Stimulated activated CD8-positive, alpha-beta memory T cell treated with anti-CD3 and anti-CD28 coated beads, Interleukin-15, amount 100 ng/mL, for 48 hours (primary cell): Measurements from ENCODE around the gene GPR89A.
A peak's percentile ranks its signal among the peaks of the same experiment; 100 is the strongest.
"Not testable (repeated sequence)": the region's sequence is repeated elsewhere in the genome, so short reads cannot be mapped to it uniquely, and the experiment has no call there.

Experiments
- DNase-seq, 2 donors: peaks; one replicate each; pipeline ENCODE4 v3.0.0-alpha.2; 2020; ENCODE audit warnings: low read depth in 2 of 2

The GPR89A gene

DNA sequence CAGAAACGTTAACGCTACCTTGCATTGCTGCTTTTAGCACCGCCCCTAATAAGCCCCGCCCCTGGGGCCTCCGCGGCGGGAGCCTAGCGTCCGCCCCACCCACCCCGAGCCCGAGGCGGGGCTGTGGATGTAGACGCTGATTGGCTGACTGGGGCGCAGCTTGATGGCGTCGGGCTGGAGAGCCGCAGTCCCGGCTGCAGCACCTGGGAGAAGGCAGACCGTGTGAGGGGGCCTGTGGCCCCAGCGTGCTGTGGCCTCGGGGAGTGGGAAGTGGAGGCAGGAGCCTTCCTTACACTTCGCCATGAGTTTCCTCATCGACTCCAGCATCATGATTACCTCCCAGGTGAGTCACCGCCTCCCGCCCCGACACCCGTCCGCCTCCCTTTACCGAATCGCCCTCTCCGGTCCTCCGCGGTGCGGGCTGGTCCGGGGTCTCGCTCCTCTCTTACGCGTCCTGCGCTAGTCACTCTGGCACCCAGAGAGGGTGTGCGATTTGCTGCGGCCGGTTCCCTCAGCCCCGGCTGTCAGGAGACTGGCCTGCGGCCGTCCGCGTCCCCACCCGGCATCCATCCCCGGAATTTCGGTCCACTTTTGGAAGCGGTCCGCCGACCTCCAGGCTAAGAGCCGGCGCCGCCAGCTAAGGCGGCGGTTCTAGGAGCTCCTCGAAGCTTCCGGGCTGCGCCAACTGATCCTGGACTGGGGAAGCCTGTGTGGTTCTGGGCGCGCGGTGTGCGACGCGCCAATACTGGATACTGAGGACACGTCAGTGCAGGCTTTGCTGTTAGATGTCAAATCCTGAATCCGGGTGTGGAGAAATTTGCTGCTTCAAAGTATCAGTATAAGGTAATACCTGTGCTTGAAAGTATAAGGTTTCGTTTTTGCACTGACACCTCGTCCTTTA lies at the start of gene GPR89A:
TSS of gene GPR89A (plus strand) at position 156 of the 901 bp plus-strand sequence. CDS start at position 302, 146 bp downstream.
- DNase-seq: peak; percentile 94 to 95

DNA sequence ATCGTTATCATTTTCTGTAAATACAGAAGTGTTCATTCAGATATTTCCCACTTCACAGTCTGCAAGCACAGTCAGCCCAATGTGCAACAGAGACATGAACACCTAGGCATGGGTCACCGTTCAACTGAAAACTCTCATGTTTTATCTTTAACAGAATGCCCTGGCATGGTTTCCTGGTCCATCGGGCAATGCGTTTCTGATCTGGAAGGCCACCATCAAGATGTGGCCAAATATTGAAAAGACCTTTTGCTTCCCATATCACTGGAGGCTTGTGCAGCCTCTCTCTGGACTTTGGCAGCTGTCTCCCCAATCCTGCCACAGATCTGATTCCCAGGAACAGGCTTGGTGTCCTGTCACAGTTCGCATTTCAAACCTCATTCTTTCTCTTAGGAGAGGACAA lies 21.0 kb upstream of the GPR89A start:
- not testable (repeated sequence) for DNase-seq

DNA sequence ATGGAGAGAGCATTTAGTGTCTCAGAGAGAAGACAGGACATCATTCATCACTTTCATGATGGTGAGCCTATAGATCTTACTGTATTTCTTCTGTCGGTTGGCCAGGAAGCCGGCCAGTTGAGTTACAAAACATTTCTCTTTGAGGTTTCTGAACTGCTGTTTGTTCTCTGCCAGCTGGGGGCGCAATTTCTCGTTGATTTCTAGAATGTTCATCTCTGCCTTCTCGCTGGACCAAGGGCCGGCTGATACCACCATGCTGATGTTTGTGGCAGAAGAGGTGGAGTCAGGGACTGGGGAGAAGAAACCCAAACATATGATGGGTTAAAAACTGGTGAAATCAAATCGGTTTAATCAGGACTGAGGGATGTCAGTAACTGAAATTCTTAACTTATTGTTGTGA lies 17.0 kb upstream of the GPR89A start:
- DNase-seq: peak in 1 of 2 donors; percentile 10

DNA sequence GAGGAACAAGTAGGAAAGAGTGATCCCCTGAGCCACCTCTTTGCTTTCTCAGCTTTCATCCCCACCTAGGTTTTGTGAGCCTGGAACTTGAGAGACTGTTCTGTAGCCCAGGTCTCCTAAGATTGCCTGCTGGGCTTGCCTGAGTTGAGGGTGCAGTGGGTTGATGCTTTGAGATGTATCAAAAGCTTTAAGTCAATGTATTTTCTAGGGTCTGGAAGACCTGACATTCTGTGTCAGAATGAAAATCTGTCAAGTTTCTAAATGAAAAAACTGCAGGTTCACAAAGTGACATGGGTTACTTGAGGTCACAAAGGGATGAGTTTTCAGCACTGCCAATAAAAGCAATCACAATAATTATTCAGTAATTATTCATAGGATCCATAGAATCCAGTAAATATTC lies 15.4 kb upstream of the GPR89A start:
- DNase-seq: not testable (repeated sequence)

DNA sequence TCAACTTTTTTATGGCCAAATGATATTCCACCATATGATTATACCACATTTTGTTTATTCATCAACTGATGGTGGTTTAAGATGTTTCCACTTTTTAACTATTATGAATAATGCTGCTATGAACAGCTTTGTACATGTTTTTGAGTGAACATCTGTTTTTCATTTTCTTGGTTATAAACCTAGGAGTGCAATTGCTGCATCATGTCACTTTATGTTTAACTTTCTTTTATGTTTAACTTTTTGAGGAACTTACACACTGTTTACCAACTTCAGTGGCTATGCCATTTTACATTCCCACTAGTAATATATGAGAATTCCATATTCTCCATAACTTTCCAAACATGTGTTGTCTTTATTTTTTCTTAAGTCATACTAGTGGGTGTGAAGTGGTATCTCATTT lies 12.4 kb upstream of the GPR89A start:
- not testable (repeated sequence) for DNase-seq

DNA sequence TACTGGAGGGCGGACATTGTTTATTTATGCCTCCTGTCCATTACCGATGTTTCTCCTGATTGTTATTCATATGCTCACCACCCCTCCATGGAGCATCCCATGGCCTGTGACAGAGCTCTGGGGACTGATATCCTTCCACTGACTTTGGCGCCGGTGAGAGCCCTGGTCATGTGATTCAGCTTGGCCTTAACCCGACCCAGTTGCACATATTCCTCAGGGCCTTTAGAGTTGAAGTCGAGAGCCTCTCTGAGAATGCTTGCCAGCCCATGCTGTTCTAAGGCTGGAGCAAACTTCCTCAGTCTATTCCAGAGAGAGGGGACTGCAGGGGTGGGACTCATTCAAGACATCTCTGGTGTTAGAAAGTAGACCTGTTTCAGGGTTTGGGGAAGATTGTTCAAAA lies 11.6 kb upstream of the GPR89A start:
- DNase-seq: not testable (repeated sequence)

DNA sequence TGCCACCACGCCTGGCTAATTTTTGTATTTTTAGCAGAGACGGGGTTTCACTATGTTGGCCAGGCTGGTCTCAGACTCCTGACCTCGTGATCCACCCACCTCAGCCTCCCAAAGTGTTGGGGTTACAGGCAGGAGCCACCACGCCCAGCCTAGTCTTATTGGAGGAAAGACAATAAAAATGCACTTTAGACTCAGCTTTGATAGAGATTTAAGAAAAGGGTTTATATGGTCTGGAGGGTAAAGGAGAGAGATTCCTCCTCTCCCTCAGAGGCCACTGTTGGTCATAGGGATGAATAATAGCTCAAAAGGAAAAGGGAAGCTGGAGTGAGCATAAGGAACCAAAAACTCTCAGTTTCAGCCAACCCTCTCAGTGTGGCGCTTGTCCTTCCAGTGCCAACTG lies 8.4 kb upstream of the GPR89A start:
- not testable (repeated sequence) for DNase-seq

DNA sequence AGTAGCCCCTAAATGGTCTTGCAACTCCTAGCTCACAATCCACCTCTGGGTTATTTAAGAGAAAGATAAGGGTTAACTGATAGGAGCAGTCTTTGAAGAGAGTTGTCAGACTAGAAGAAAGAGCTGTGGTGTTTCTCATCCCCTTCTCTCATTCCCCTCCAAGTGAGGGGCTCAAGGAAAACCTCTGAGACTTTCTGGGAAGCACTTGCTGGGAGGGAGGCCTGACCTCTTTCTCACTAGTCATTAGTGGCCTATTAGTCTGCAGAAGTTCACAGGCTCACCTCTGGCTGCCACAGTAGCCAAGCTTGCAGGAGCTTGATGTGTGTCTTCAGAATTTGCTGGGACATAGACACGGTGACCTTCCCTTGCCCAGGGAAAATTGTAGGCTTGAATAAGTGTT lies 6.2 kb upstream of the GPR89A start:
- no peak for DNase-seq

DNA sequence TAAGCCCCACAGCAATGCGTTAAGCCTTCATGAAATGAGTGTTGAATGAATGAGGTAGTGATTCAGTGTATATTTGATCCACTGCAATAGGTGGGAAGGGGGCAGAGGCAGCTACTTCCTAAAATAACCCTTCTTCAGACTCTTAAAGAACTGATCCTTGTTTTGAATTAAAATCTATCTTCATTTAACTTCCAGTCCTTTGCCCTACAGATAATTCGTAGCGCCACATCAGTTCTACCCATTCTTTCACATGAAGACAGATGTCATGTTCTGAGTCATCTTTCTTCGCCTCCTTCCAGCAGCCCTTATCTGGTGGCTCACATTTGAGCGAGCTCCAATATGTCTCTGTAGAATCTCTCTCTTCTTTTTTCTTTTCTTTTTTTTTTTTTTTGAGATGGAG lies 948 bp upstream of the GPR89A start:
- not testable (repeated sequence) for DNase-seq

DNA sequence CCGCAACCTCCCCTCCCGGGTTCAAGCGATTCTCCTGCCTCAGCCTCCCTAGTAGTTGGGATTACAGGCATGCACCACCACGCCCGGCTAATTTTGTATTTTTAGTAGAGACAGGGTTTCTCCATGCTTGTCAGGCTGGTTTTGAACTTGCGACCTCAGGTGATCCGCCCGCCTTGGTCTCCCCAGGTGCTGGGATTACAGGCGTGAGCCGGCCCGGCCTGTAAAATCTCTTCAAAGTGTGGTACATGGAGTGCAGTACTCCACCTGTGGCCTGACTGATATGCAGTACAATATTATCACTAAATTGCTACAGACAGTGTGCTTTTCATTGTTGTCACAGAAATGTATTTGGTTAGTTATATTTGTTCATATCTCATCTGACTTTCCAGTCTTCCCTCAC lies 499 bp upstream of the GPR89A start:
- DNase-seq: not testable (repeated sequence)

DNA sequence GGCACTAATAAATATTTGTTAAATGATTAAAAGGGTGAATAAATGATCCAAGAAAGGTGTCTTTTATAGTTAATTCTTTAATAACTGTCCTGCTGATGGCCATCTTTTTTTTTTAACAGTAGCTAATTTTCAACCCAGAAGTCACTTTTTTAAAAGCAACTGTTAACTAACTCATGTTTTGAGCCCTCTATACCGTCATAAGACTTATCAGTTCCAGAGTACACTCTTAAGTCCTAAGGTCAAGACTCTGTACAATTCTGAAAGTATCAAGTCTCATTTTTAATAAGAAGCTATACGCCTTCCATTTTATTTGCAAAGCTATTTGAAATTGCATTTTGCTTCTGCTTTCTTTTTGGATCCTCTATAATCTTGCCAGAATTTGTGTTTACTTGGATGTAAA lies 3.0 kb downstream of the GPR89A start:
- not testable (repeated sequence) for DNase-seq

DNA sequence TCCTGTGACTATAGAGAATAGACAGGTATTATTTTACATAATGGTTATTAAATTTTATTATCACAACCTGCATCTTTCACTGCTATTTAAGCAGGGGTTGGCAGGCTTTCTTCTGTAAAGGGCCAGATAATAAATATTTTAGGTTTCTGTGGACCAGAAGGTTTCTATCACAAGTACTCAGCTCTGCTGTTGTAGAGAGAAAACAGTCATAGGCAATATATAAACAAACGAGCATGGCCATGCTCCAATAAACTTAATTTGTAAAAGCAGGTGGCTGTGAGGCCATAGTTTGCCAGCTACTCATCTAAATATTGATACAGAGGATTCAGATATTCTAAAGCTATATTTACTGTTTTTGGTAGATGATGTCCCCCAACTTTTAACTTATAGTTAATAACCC lies 12.3 kb downstream of the GPR89A start:
- DNase-seq: not testable (repeated sequence)

DNA sequence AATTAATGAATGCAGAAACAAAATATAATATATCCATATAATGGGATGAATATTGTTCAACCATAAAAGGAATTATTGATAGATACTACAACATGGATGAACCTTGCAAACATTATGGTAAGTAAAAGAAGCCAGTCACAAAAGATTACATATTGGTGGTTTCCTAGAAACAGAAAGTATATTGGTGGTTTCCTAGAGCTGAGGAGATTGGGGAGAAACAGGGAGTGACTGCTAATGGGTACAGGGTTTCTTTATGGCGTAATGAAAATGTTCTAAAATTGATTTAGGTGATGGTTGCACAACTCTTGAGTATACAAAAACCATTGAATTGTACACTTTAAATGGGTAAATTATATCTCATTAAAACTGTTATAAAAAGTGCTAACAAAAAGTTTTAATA lies 14.4 kb downstream of the GPR89A start:
- not testable (repeated sequence) for DNase-seq

DNA sequence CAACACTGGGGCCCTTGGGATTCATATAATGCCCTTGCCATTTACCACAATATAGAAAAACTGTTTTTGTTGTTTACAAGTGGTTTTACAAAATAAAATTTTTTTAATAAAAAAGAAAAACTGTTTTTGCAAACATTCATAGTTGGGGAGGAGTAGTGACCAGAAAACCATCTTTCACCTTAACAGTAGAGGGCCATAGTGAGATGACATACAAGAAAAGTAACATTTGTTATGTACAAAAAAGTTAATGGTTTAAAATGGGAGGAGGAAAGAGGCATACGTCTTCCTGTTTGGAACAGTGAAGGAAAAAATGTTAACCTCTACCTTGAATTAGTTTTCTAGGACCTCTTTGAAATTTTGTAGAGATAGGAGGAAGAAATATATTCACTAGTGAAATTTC lies 28.4 kb downstream of the GPR89A start:
- DNase-seq: not testable (repeated sequence)

DNA sequence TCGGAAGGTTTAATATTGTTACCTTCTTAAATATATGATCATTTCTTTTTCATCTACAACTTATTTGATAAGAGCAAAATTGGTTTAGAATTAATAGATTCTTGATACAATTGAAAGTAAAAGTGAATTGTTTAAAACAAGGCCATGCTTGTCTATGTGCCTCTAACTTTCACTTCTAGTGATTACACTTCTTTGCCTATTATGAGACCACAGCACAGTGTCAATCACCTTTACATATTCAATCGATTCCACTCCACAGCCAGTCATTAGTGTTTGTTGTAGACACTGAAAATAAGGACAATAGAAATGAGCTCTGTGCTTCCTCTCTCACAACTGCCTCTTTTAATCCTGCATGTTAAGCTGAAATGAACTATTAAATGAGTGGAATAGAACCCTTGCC lies 34.1 kb downstream of the GPR89A start:
- DNase-seq: not testable (repeated sequence)

DNA sequence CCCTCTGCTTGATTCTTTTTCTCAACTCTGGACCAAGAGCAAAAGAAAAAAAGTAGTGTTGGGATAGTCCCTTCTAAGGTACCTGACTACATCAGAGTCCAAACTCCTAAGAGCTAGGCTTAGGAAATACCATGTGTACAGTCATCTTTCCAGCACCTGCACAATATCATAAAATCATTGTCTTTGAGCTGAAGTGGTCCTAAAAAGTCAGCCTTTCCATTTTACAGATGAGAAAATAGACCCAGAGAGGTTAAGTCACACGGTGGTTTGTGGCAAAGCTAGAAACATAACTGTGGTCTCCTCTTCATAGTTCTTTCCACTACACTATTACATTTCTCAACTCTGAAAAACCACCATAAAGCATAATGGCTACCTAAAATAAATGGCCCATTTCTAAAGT lies 36.2 kb downstream of the GPR89A start:
- DNase-seq: not testable (repeated sequence)

DNA sequence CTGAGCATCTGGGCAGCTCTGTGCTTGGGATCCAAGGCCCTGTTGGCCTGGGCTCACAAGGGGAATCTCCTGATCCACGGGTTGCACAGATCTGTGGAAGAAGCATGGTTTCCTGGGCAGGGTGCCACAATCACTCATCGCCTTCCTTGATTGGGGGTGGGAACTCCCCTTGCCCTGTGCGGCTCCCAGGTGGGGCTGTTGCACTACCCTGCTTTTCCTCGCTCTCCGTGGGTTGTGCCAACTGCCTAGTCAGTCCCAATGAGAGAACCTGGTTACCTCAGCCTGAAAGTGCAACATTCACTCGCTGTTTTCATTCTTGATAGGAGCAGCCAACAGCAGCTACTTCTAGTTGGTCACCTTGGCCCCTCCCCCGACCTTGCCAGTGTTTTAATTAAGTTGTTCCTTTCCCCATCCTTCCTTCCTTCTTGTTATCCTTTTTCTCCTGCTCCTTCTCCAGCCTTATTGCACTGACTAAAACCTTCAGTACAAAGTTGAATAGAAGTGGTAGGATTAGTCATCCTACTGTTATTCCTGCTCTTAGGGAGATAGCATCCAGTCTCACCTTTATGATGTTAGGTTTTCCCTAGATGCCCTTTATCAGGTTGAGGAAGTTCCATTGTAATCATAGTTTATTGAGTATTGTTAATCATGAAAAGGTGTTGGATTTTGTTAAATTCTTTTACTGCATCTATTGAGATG lies 48.6 kb downstream of the GPR89A start:
- DNase-seq: not testable (repeated sequence)

DNA sequence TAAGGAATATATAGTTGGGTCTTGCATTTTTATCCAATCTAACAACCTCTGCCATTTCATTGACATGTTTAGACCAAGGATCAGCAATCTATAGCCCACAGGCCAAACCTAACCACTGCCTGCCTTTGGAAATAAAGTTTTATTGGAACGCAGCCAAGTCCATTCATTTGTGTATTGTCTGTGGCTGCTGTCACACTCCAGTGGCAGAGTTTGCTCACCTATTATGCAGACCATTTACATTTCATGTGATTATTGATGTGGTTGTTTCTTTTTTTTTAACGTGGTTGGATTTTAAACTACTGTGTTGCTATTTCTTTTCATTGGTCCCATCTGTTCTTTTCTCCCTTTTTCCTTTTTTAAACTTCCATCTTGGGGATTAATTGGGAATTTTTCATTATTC lies 54.7 kb downstream of the GPR89A start:
- DNase-seq: not testable (repeated sequence)

DNA sequence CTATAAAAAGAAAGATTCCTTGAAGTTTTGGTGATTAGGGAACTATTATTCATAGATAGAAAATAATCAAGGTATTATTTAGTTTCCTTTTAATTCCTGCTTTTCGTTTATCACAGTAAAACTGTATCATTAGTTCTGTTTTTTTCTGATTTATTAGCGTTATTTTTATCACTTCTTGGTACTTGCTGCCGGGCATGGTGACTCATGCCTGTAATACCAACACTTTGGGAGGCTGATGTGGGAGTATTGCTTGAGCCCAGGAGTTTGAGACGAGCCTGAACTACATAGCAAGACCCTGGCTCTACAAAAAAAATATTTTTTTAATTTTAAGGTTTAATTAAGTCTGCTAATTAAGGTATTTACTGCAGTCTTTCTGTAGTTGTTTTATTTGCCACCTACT lies 57.2 kb downstream of the GPR89A start:
- DNase-seq: not testable (repeated sequence)

DNA sequence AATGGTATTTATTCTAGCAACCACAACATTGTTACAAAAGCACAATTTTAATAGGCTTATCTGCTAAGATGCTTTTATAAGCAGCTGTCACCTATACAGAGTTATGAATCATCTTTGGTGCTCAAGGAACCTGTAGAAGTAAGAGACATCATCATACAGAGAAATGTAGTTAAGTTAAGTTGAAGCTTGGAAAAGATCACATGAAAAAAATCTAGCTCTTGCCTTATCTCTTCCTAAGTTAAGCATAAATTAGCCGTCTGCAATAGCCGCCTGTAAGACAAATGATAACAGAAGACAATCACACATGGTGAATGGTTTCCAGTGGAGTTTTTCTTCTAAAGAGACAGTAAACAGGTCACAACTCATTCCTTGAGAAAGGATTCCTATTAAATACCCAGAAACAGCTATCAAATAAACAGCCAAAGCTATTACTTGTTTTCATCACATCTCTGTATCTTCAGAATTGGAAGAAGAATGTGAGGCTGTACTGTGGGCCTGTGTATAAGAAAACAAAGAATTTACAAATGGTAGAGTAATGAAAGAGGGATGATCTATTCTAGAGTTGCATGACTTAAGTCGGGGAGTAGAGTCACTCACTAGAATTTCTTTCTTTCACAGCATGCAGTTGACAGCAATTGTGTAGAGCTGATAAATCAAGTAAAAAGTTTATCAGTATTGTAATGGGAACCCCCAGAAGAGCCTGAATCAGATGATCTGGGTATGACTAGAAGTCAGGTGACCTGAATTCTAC lies 63.4 kb downstream of the GPR89A start:
- not testable (repeated sequence) for DNase-seq

DNA sequence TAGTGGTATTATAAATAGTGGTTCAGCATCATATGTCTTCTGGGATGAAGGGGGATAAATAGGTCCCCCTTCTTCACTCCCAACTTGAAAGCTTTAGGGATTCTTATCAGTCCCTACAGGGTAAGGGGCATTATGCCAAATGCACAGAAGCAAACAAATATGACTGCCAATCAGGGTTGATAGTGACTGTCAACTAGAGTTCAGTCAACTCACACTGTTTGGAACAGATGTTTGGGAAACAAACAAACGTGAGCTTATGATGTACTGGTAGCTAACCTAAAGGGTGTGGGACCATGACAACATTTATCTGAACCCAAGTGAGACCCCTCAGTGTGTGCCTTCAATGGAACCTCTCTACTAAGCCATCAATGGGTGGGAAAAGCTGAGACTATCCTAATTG lies 65.4 kb downstream of the GPR89A start:
- DNase-seq: not testable (repeated sequence)

DNA sequence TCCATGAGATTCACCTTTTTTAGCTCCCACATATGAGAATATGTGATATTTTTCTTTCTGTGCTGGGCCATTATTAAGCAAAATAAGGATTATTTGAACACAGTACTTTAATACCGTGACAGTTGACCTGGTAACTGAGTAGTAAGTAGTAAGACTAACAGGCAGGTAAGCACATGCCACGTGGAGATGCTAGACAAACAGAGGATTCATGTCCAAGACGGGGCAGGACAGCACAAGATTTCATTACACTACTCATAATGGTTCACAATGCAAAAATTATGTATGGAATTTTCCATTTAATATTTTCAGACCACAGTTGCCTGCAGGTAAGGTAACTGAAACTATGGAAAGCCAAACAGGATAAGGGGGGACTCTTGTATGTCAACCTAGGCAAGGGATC lies 77.1 kb downstream of the GPR89A start:
- DNase-seq: not testable (repeated sequence)
